ENCODE results near the gene CCR4. TPM values are rescaled to one million over a fixed set of nuclear protein-coding genes. Genes with fewer than 3 reads are reported as not detected.

The CCR4 gene
- total RNA-seq, 1 experiment from 2014 or later = not detected

DNA sequence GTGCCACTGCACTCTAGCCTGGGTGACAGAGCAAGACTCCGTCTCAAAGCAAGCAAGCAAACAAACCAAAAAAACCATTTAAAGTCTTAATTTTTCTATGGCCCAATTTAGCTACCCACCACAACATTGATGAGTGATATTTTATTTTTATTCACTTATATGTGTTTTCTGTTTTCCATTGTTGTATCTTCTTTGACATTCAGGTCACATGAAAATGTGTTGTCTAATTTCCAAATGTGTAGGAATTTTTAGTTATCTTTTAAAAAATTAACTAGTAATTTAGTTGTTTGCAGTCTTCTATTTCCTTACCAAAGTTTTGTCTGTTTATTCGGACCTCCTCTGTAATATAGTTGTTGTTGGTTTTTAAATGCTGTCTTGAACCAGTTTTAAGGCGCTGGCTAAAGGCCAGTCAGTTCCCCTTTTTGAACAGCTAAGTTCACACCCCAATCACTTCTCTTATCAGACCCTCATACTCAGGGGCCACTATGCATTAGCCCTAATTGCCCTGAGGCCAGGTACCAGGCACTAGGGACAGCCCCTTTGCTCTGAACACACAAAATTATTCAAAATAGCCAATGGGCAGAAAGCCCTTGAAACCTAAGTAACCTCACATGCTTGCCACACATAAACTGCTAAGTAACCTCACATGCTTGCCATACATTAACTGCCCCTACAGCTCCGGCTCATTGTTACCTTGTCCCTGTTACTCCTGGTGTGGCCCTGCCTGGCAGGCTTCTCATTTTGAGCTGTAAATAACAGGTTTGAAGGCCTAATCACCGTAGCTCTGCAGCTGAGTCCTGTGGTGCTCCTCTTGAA, 4.3 kb upstream of the CCR4 start:
- Mint-ChIP-seq H3K9me3 (ENCODE audit: unreplicated experiment) (no peaks in the 10 kb centered on the region), H3K27me3 (ENCODE audit: insufficient read depth, unreplicated experiment) (no peaks in the 10 kb centered on the region), H3K4me3 (ENCODE audit: unreplicated experiment) (no peak overlapping the region), H3K36me3 (ENCODE audit: insufficient read depth, unreplicated experiment) (no peaks in the 10 kb centered on the region), H3K27ac (ENCODE audit: low read depth, unreplicated experiment) (no peak overlapping the region), H3K4me1 (ENCODE audit: insufficient read depth, unreplicated experiment) (no peaks in the 10 kb centered on the region)
- ChIA-PET POLR2A (interaction anchor here (0.7 to 1.0 kb wide), 2 partner anchors 39 to 493 kb away, joined by 3 read pairs; partner anchors contain the start of gene UBP1), CTCF (interaction anchor here (0.5 to 5.4 kb wide), 18 partner anchors 15 to 682 kb away, joined by 3 to 86 read pairs (median 4); no protein-coding TSS in a partner anchor)
- BruUV-seq (replicated peaks) = no TSS peak
- no peak for DNase-seq (ENCODE audit: unreplicated experiment)
- intact Hi-C loops (cut with micrococcal nuclease) = loop anchor here (1.0 kb wide), 4 partner anchors 127 to 840 kb away; no protein-coding TSS in a partner anchor
- TF ChIP-seq CTCF (IDR thresholded peaks at IDR 0.05; ENCODE audit: unreplicated experiment) = no peak

GRCh38 chr3:32947789-32948238, 3.6 kb upstream of the CCR4 start:
- Mint-ChIP-seq H3K4me1 (ENCODE audit: insufficient read depth, unreplicated experiment) (no peaks in the 10 kb centered on the region), H3K27ac (ENCODE audit: low read depth, unreplicated experiment) (no peak overlapping the region), H3K36me3 (ENCODE audit: insufficient read depth, unreplicated experiment) (no peaks in the 10 kb centered on the region), H3K4me3 (ENCODE audit: unreplicated experiment) (no peak overlapping the region), H3K9me3 (ENCODE audit: unreplicated experiment) (no peaks in the 10 kb centered on the region), H3K27me3 (ENCODE audit: insufficient read depth, unreplicated experiment) (no peaks in the 10 kb centered on the region)
- intact Hi-C loops (cut with micrococcal nuclease) = loop anchor here (1.0 kb wide), 4 partner anchors 126 to 839 kb away; no protein-coding TSS in a partner anchor
- CTCF ChIA-PET = interaction anchor here (0.6 to 5.4 kb wide), 17 partner anchors 14 to 681 kb away, joined by 3 to 86 read pairs (median 3); no protein-coding TSS in a partner anchor
- peak; percentile 91 for DNase-seq (ENCODE audit: unreplicated experiment)
- peak; percentile 61 for TF ChIP-seq CTCF (IDR thresholded peaks at IDR 0.05; ENCODE audit: unreplicated experiment)
- BruUV-seq (replicated peaks) = no TSS peak
- POLR2A ChIA-PET = interaction anchor here (0.7 kb wide), 1 partner anchor 64 kb away, joined by 4 read pairs; no protein-coding TSS in a partner anchor

DNA sequence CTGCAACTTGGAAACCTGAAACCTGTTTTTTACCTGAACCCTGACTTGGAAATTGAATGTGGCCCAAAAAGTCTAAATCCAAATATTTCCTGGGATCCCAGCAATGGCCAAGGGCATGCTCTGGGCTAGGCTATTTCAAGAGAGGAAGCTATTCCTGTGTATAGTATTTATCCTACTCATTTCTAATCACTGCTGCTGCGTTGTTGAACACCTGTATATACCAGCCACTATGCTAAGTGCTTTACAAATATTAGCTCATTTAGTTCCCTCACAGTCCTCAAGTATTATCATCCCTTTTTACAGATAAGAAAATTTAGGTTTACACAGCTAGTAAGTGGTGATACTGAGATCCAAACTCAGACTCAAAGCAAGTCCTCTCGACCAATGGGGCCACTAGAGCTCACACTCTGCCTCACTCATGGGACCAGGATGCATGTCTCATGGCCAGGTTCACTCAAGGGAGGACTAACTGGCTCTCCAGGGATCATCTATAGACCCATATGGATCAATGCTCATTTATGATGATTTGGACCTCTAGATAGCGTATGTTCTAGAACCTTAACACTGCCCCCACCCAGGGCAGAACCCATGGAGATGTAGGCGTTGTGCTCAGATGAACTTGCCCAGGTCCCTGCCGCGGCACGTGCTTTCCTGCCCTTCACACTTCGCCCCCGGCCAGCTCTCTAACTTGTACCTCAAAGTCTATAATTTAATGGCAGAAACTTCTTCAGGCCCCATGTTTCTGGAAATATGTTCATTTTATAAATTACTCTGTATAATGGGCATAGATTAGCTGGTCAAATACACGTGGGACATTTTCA, 2.6 kb upstream of the CCR4 start:
- BruUV-seq (replicated peaks) = no TSS peak
- no peaks in the 10 kb centered on the region for H3K4me1 Mint-ChIP-seq (ENCODE audit: insufficient read depth, unreplicated experiment)
- no peak for DNase-seq (ENCODE audit: unreplicated experiment)
- H3K36me3 Mint-ChIP-seq (ENCODE audit: insufficient read depth, unreplicated experiment) = no peaks in the 10 kb centered on the region
- POLR2A ChIA-PET = no interaction called here
- intact Hi-C loops (cut with micrococcal nuclease) = no loop called here
- H3K27ac Mint-ChIP-seq (ENCODE audit: low read depth, unreplicated experiment) = no peak overlapping the region
- no peaks in the 10 kb centered on the region for H3K9me3 Mint-ChIP-seq (ENCODE audit: unreplicated experiment)
- CTCF ChIA-PET = interaction anchor here (0.5 to 5.4 kb wide), 16 partner anchors 12 to 828 kb away, joined by 3 to 86 read pairs (median 3); no protein-coding TSS in a partner anchor
- no peak for TF ChIP-seq CTCF (IDR thresholded peaks at IDR 0.05; ENCODE audit: unreplicated experiment)
- H3K27me3 Mint-ChIP-seq (ENCODE audit: insufficient read depth, unreplicated experiment) = no peaks in the 10 kb centered on the region
- H3K4me3 Mint-ChIP-seq (ENCODE audit: unreplicated experiment) = no peak overlapping the region

DNA sequence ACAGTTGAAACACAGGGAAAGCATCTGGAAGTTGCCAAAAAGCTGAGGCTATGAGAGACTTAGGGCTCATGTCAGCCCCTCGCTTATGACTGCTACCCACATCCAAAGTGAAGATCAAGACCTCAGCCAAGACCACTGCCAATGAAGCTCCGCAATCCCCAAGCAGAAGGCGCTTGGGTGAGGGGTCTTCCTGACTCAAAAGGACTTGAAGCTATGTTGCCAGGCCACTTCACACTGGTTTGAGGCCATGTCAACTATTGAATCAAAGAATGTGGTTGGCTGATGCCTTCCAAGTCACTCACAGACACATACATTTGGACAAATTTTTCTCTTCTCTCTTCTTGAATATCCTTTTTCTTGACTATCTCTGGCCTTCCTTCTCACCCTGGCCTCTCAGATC, 928 bp upstream of the CCR4 start:
- Mint-ChIP-seq H3K4me1 (ENCODE audit: insufficient read depth, unreplicated experiment) (no peaks in the 10 kb centered on the region), H3K27me3 (ENCODE audit: insufficient read depth, unreplicated experiment) (no peaks in the 10 kb centered on the region), H3K4me3 (ENCODE audit: unreplicated experiment) (no peak overlapping the region), H3K9me3 (ENCODE audit: unreplicated experiment) (no peaks in the 10 kb centered on the region), H3K27ac (ENCODE audit: low read depth, unreplicated experiment) (no peak overlapping the region), H3K36me3 (ENCODE audit: insufficient read depth, unreplicated experiment) (no peaks in the 10 kb centered on the region)
- ChIA-PET POLR2A (no interaction called here), CTCF (interaction anchor here (1.5 to 5.4 kb wide), 2 partner anchors 123 to 214 kb away, joined by 4 to 86 read pairs; no protein-coding TSS in a partner anchor)
- BruUV-seq (replicated peaks) = no TSS peak
- intact Hi-C loops (cut with micrococcal nuclease) = no loop called here
- no peak for TF ChIP-seq CTCF (IDR thresholded peaks at IDR 0.05; ENCODE audit: unreplicated experiment)
- no peak for DNase-seq (ENCODE audit: unreplicated experiment)

Data from MCF 10A (cell line).